Measurements from ENCODE around the gene GINM1. TPM values are rescaled to one million over a fixed set of nuclear protein-coding genes. Genes with fewer than 3 reads are reported as not detected.

Gene GINM1
- total RNA-seq, 4 donors from 2014 or later = 16.8 to 43.5 (median 28.2) TPM

GRCh38 chr6:149627672-149628071 is 61.5 kb downstream of the GINM1 start:
- Histone ChIP-seq H3K9me3 (no peaks in the 10 kb centered on the region), H3K36me3 (peaks cover 0 to 69% (median 7%) of the 10 kb centered on the region in 3 donors), H3K27me3 (no peaks in the 10 kb centered on the region), H3K4me1 (no peaks in the 10 kb centered on the region), H3K27ac (no peak overlapping the region), H3K4me3 (no peak overlapping the region)
- DNase-seq = no peak
- no peak for TF ChIP-seq CTCF (IDR thresholded peaks at IDR 0.05)
- no peak for TF ChIP-seq POLR2A (IDR thresholded peaks at IDR 0.05)
- intact Hi-C loops (cut with DNase I) = no loop called here

- Histone ChIP-seq H3K4me3 (no peak overlapping the region), H3K27ac (no peak overlapping the region), H3K27me3 (no peaks in the 10 kb centered on the region), H3K4me1 (no peaks in the 10 kb centered on the region), H3K9me3 (no peaks in the 10 kb centered on the region), H3K36me3 (peaks cover 0 to 71% (median 7%) of the 10 kb centered on the region in 3 donors)
- TF ChIP-seq CTCF (IDR thresholded peaks at IDR 0.05) (no peak), POLR2A (IDR thresholded peaks at IDR 0.05) (no peak)
- DNase-seq = no peak
- 76 to 89% methylated on average over 4 of the region's 4 CpGs for WGBS, 2 donors
- intact Hi-C loops (cut with DNase I) = no loop called here
Observed at GRCh38 chr6:149628875-149629510, 62.8 kb downstream of the GINM1 start.

- Histone ChIP-seq H3K36me3 (peaks cover 0 to 83% (median 7%) of the 10 kb centered on the region in 3 donors), H3K27me3 (no peaks in the 10 kb centered on the region), H3K4me3 (no peak overlapping the region), H3K27ac (no peak overlapping the region), H3K9me3 (no peaks in the 10 kb centered on the region), H3K4me1 (no peaks in the 10 kb centered on the region)
- DNase-seq = no peak
- intact Hi-C loops (cut with DNase I) = no loop called here
- WGBS, 2 donors = 95 to 100% methylated on average over 1 of the region's 1 CpG
- TF ChIP-seq CTCF (IDR thresholded peaks at IDR 0.05) (no peak), POLR2A (IDR thresholded peaks at IDR 0.05) (no peak)
Observed at GRCh38 chr6:149634315-149634714, 68.1 kb downstream of the GINM1 start.

DNA sequence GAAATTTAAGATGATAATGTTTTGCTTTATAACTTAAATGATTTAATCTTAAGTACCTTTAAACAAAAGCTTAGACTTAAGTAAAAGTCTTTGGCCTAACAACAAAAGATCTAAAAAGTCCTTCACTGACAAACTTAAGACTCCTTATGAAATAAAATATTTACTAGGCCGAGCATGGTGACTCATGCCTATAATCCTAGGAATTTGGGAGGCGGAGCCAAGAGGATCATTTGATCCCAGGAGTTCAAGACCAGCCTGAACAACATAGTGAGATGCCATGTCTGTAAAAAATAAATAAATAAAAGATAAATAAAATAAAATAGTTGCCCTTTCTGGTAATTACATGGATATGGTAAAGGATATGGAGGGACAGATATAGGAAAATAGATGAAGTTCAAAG is 69.9 kb downstream of the GINM1 start:
- no peak overlapping the region for H3K4me3 ChIP-seq
- no peak for DNase-seq
- no peaks in the 10 kb centered on the region for H3K9me3 ChIP-seq
- no peaks in the 10 kb centered on the region for H3K27me3 ChIP-seq
- H3K36me3 ChIP-seq = peaks cover 0 to 65% (median under 1%) of the 10 kb centered on the region in 3 donors
- no peaks in the 10 kb centered on the region for H3K4me1 ChIP-seq
- WGBS, 2 donors = 46 to 67% methylated on average over 2 of the region's 2 CpGs
- intact Hi-C loops (cut with DNase I) = no loop called here
- TF ChIP-seq CTCF (IDR thresholded peaks at IDR 0.05) = no peak
- TF ChIP-seq POLR2A (IDR thresholded peaks at IDR 0.05) = no peak
- H3K27ac ChIP-seq = no peak overlapping the region

Small RNA genes lying within 50 kb of the gene (small RNA-seq; reads per million reads assigned to genes)
- gene RF00019 = 0 reads per million in 4 donors
- 0 reads per million in 4 donors for gene RF00410
- gene RNU7-3P = 0 to 1.1 (median 0) reads per million in 4 donors

Other genes starting within 250 kb of the GINM1 start
- gene TAB2, start 248.7 kb upstream of the GINM1 start, total RNA-seq = 10 to 100 TPM; 27.6 to 47.1 (median 31.0) TPM
- 1 to 10 TPM in 2 of 4 donors, not detected in 2; 2.3 to 3.2 TPM for gene SUMO4, start 166.1 kb upstream of the GINM1 start, total RNA-seq
- gene ZC3H12D, start 81.4 kb upstream of the GINM1 start, total RNA-seq = 1 to 10 TPM in 1 of 4 donors, under 1 TPM in 3; 0.04 to 4.3 (median 0.87) TPM
- gene PPIL4, start 20.3 kb upstream of the GINM1 start, total RNA-seq = 10 to 100 TPM in 3 of 4 donors, 1 to 10 TPM in 1; 9.4 to 25.2 (median 16.2) TPM
- 10 to 100 TPM; 11.7 to 27.5 (median 15.6) TPM for gene KATNA1, start 82.3 kb downstream of the GINM1 start, total RNA-seq
- 10 to 100 TPM; 12.1 to 21.2 (median 15.5) TPM for gene LATS1, start 151.7 kb downstream of the GINM1 start, total RNA-seq
- 10 to 100 TPM in 3 of 4 donors, 1 to 10 TPM in 1; 7.1 to 18.8 (median 16.4) TPM for gene NUP43, start 180.2 kb downstream of the GINM1 start, total RNA-seq
- 100 to 1,000 TPM in 1 of 4 donors, 10 to 100 TPM in 3; 77.5 to 101 (median 88.0) TPM for gene PCMT1, start 183.4 kb downstream of the GINM1 start, total RNA-seq

All from esophagus squamous epithelium (tissue), 5 donors.